HEK293 (cell line): ENCODE data around the gene SMIM7.

ENCODE experiments used
- CTCF ChIA-PET: fragments of 350-600 bp; formaldehyde crosslinking; extraction: SDS; loops from one replicate; lab custom pipeline; 2021; ENCODE audit warnings: antibody characterized with exemption; lab: Yijun Ruan, JAX
- POLR2A ChIA-PET: fragments of 300-600 bp; formaldehyde crosslinking; extraction: SDS; loops from one replicate; lab custom pipeline; 2020; ENCODE audit warnings: antibody characterized with exemption, inconsistent platforms; lab: Yijun Ruan, JAX
- H3K27ac ChIP-seq: fragments of 200-500 bp; sonication (Bioruptor generic); 2 replicates; pipeline ENCODE4 v1.5.1; 2014; ENCODE audit warnings: low read depth, low read length, control low read depth, inconsistent platforms; ENCODE audit errors: extremely low read depth
- H3K36me3 ChIP-seq, 2 experiments: fragments of 200-500 bp in 1 of 2; sonication (Bioruptor generic) in 1 of 2; 1 replicate in 1 of 2; 2 replicates in 1 of 2; pipeline ENCODE4 v1.5.1; 2014 to 2017; ENCODE audit warnings: inconsistent platforms in 2 of 2, low read length in 2 of 2; ENCODE audit not compliant: control insufficient read depth in 2 of 2, insufficient read depth in 1 of 2
- H3K4me1 ChIP-seq: fragments of 200-500 bp; sonication (Bioruptor generic); 2 replicates; pipeline ENCODE4 v1.5.1; 2014; ENCODE audit warnings: mild to moderate bottlenecking, low read length, inconsistent platforms; ENCODE audit not compliant: control insufficient read depth, insufficient read depth
- H3K4me3 ChIP-seq: 2 replicates; pipeline ENCODE4 v1.5.1; 2011; ENCODE audit warnings: low read depth, mild to moderate bottlenecking, control low read depth, low read length, moderate library complexity
- H3K9me3 ChIP-seq: fragments of 200-500 bp; sonication (Bioruptor generic); 2 replicates; pipeline ENCODE4 v1.5.1; 2014; ENCODE audit warnings: low read depth, low read length, inconsistent platforms; ENCODE audit not compliant: control insufficient read depth, insufficient read depth
- FEZF1 ChIP-seq: fragments of 450-650 bp; formaldehyde crosslinking; IDR thresholded peaks from 2 replicates; pipeline ENCODE4 v1.5.1; 2016; ENCODE audit warnings: missing biosample characterization, missing genetic modification characterization
- HIC1 ChIP-seq: fragments of 450-650 bp; formaldehyde crosslinking; IDR thresholded peaks from 2 replicates; pipeline ENCODE4 v1.5.1; 2016; ENCODE audit warnings: missing biosample characterization, missing genetic modification characterization
- MZF1 ChIP-seq: fragments of 450-650 bp; formaldehyde crosslinking; IDR thresholded peaks from 2 replicates; pipeline ENCODE4 v1.5.1; 2017; ENCODE audit warnings: missing biosample characterization, missing genetic modification characterization, borderline replicate concordance
- SCRT2 ChIP-seq: fragments of 450-650 bp; formaldehyde crosslinking; IDR thresholded peaks from 2 replicates; pipeline ENCODE4 v1.5.1; 2016; ENCODE audit warnings: missing biosample characterization, missing genetic modification characterization
- ZBTB17 ChIP-seq: fragments of 450-650 bp; formaldehyde crosslinking; IDR thresholded peaks from 2 replicates; pipeline ENCODE4 v1.5.1; 2016; ENCODE audit warnings: missing biosample characterization, missing genetic modification characterization
- ZBTB21 ChIP-seq: fragments of 450-650 bp; formaldehyde crosslinking; IDR thresholded peaks from 2 replicates; pipeline ENCODE4 v1.5.1; 2017; ENCODE audit warnings: missing biosample characterization, missing genetic modification characterization
- ZBTB26 ChIP-seq: fragments of 450-650 bp; formaldehyde crosslinking; optimal IDR thresholded peaks from 2 replicates; pipeline ENCODE3; 2016; ENCODE audit warnings: missing biosample characterization, mild to moderate bottlenecking, missing genetic modification characterization
- ZBTB49 ChIP-seq: fragments of 450-650 bp; formaldehyde crosslinking; IDR thresholded peaks from 2 replicates; pipeline ENCODE4 v1.5.1; 2016; ENCODE audit warnings: missing biosample characterization, missing genetic modification characterization, low read depth
- ZEB2 ChIP-seq: fragments of 450-650 bp; formaldehyde crosslinking; IDR thresholded peaks from 2 replicates; pipeline ENCODE4 v1.5.1; 2016; ENCODE audit warnings: missing biosample characterization, missing genetic modification characterization
- ZNF112 ChIP-seq: fragments of 450-650 bp; formaldehyde crosslinking; IDR thresholded peaks from 2 replicates; pipeline ENCODE4 v1.5.0; 2017; ENCODE audit warnings: missing biosample characterization, missing genetic modification characterization
- ZNF121 ChIP-seq: fragments of 450-650 bp; formaldehyde crosslinking; IDR thresholded peaks from 2 replicates; pipeline ENCODE4 v1.5.1; 2016; ENCODE audit warnings: missing biosample characterization, missing genetic modification characterization
- ZNF157 ChIP-seq: fragments of 450-650 bp; formaldehyde crosslinking; IDR thresholded peaks from 2 replicates; pipeline ENCODE4 v1.5.1; 2016; ENCODE audit warnings: missing biosample characterization, missing genetic modification characterization
- ZNF169 ChIP-seq: fragments of 450-650 bp; formaldehyde crosslinking; IDR thresholded peaks from 2 replicates; pipeline ENCODE4 v1.5.1; 2016; ENCODE audit warnings: missing biosample characterization, missing genetic modification characterization
- ZNF19 ChIP-seq: fragments of 450-650 bp; formaldehyde crosslinking; IDR thresholded peaks from 2 replicates; pipeline ENCODE4; 2016; ENCODE audit warnings: missing biosample characterization, missing genetic modification characterization, low read depth
- ZNF350 ChIP-seq: fragments of 450-650 bp; formaldehyde crosslinking; IDR thresholded peaks from 2 replicates; pipeline ENCODE4 v1.5.0; 2017; ENCODE audit warnings: missing biosample characterization, mild to moderate bottlenecking, missing genetic modification characterization
- ZNF514 ChIP-seq: fragments of 450-650 bp; formaldehyde crosslinking; IDR thresholded peaks from 2 replicates; pipeline ENCODE4 v1.5.1; 2016; ENCODE audit warnings: missing biosample characterization, missing genetic modification characterization
- ZNF544 ChIP-seq: fragments of 450-650 bp; formaldehyde crosslinking; IDR thresholded peaks from 2 replicates; pipeline ENCODE4 v1.5.0; 2017; ENCODE audit warnings: missing biosample characterization, missing genetic modification characterization
- ZNF548 ChIP-seq: fragments of 450-650 bp; formaldehyde crosslinking; IDR thresholded peaks from 2 replicates; pipeline ENCODE4 v1.5.1; 2016; ENCODE audit warnings: missing biosample characterization, missing genetic modification characterization
- ZNF580 ChIP-seq: fragments of 450-650 bp; formaldehyde crosslinking; IDR thresholded peaks from 2 replicates; pipeline ENCODE4 v1.5.1; 2016; ENCODE audit warnings: missing biosample characterization, missing genetic modification characterization
- ZNF626 ChIP-seq: fragments of 450-650 bp; sonication (Bioruptor Pico); formaldehyde crosslinking; IDR thresholded peaks from 2 replicates; pipeline ENCODE4 v1.5.1; 2018; ENCODE audit warnings: missing biosample characterization, missing genetic modification characterization, inconsistent platforms
- ZNF629 ChIP-seq: fragments of 450-650 bp; formaldehyde crosslinking; IDR thresholded peaks from 2 replicates; pipeline ENCODE4 v1.5.1; 2017; ENCODE audit warnings: missing biosample characterization, missing genetic modification characterization
- ZNF670 ChIP-seq: fragments of 450-650 bp; formaldehyde crosslinking; IDR thresholded peaks from 2 replicates; pipeline ENCODE4 v1.5.1; 2016; ENCODE audit warnings: missing biosample characterization, missing genetic modification characterization, low read depth
- ZNF776 ChIP-seq: fragments of 450-650 bp; formaldehyde crosslinking; IDR thresholded peaks from 2 replicates; pipeline ENCODE4 v1.5.0; 2017; ENCODE audit warnings: missing biosample characterization, missing genetic modification characterization, borderline replicate concordance

The SMIM7 gene

GRCh38 chr19:16608290-16608739 lies 51.6 kb downstream of the SMIM7 start (continued):
- TF ChIP-seq ZNF580 (tag by site-specific recombination): peak; percentile 75
- TF ChIP-seq MZF1 (tag by site-specific recombination): no peak
- TF ChIP-seq ZBTB21: peak; percentile 24; the same call in 1 of the 2 replicates
- TF ChIP-seq SCRT2 (tag by site-specific recombination): no peak
- no peak for TF ChIP-seq ZNF776

- ChIA-PET CTCF (no interaction called here), POLR2A (no interaction called here)
- peaks cover 22% of the 10 kb centered on the region for H3K4me1 ChIP-seq
- no peaks in the 10 kb centered on the region for H3K36me3 ChIP-seq
- H3K4me3 ChIP-seq: no peak overlapping the region
- no peak for TF ChIP-seq ZNF19 (tag by site-specific recombination)
- no peak for TF ChIP-seq ZNF350 (tag by site-specific recombination)
- TF ChIP-seq ZNF548 (tag by site-specific recombination): no peak
- no peak for TF ChIP-seq ZBTB49 (tag by site-specific recombination)
- TF ChIP-seq, all 188 proteins: peak for 0
- no peaks in the 10 kb centered on the region for H3K9me3 ChIP-seq
- peak overlapping the region; percentile 37; the same call in 1 of the 2 replicates for H3K27ac ChIP-seq
These were observed 52.1 kb downstream of the SMIM7 start for GRCh38 chr19:16607819-16608218.

- Histone ChIP-seq H3K36me3 (no peaks in the 10 kb centered on the region), H3K9me3 (no peaks in the 10 kb centered on the region), H3K27ac (no peak overlapping the region), H3K4me3 (no peak overlapping the region), H3K4me1 (peaks cover 22% of the 10 kb centered on the region)
- CTCF ChIA-PET: no interaction called here
- POLR2A ChIA-PET: no interaction called here
- TF ChIP-seq ZNF544 (tag by site-specific recombination) (no peak), ZNF112 (no peak), ZBTB26 (no peak), FEZF1 (tag by site-specific recombination) (peak; percentile 62), ZNF670 (no peak), ZNF169 (no peak), ZBTB17 (tag by site-specific recombination) (0 out of 2 replicates have a peak, but pooled peaks have one; percentile 27), ZNF121 (tag by site-specific recombination) (no peak)
These were observed 54.4 kb downstream of the SMIM7 start for GRCh38 chr19:16605553-16605994.

GRCh38 chr19:16605115-16605514 lies 54.8 kb downstream of the SMIM7 start:
- Histone ChIP-seq H3K36me3 (no peaks in the 10 kb centered on the region), H3K27ac (no peak overlapping the region), H3K4me3 (no peak overlapping the region), H3K9me3 (no peaks in the 10 kb centered on the region), H3K4me1 (peaks cover 22% of the 10 kb centered on the region)
- ChIA-PET CTCF (no interaction called here), POLR2A (no interaction called here)
- TF ChIP-seq ZNF548 (tag by site-specific recombination): no peak
- TF ChIP-seq ZNF626 (tag by site-specific recombination): no peak
- no peak for TF ChIP-seq ZEB2 (tag by site-specific recombination)
- TF ChIP-seq ZNF157 (tag by site-specific recombination): no peak
- no peak for TF ChIP-seq ZNF629 (tag by site-specific recombination)
- TF ChIP-seq ZNF514 (tag by site-specific recombination): no peak
- no peak for TF ChIP-seq HIC1 (tag by site-specific recombination)
